AG04450 (cell line): ENCODE data around the gene RBM38. TPM values are rescaled to one million over a fixed set of nuclear protein-coding genes. Genes with fewer than 3 reads are reported as not detected.

ENCODE experiments used
- CTCF ChIA-PET: fragments of 300-600, 350-600 bp; formaldehyde crosslinking; extraction: SDS; loops from one replicate; lab custom pipeline; 2022; ENCODE audit warnings: antibody characterized with exemption, inconsistent platforms; lab: Charles Lee
- POLR2A ChIA-PET: fragments of 350-600 bp; formaldehyde crosslinking; extraction: SDS; loops from one replicate; lab custom pipeline; 2021; ENCODE audit warnings: antibody characterized with exemption, inconsistent platforms; lab: Yijun Ruan, JAX
- DNase-seq: peaks from one replicate; pipeline ENCODE4 v3.0.0-alpha.2; 2011; ENCODE audit warnings: low read depth, low spot score
- H3K27ac ChIP-seq: one replicate; pipeline ENCODE4 v1.5.1; 2012; ENCODE audit warnings: low read depth, low read length, control low read depth
- H3K27me3 ChIP-seq: one replicate; pipeline ENCODE4 v1.6.0; 2012; ENCODE audit warnings: low read length; ENCODE audit not compliant: control insufficient read depth, insufficient read depth
- H3K4me3 ChIP-seq: 2 replicates; pipeline ENCODE4 v1.5.1; 2011; ENCODE audit warnings: mild to moderate bottlenecking, low read depth, low read length, control low read depth
- H3K9me3 ChIP-seq: 2 replicates; pipeline ENCODE4 v1.5.1; 2012; ENCODE audit warnings: low read length; ENCODE audit not compliant: control insufficient read depth, insufficient read depth
- polyA plus RNA-seq: library from polyadenylated mRNA; depleted of rRNA; stranded (reverse); fragments of >200 nt; gene quantifications from 2 replicates; pipeline ENCODE4 v1.2.3, GENCODE V29; 2011
- TF ChIP-seq, protein P1 (sequence below): IDR thresholded peaks from 2 replicates; pipeline ENCODE4 v1.5.1; 2011; ENCODE audit warnings: low read depth, low read length, control low read depth, inconsistent platforms

RBM38 gene
- polyA plus RNA-seq, 1 experiment: 5.2 TPM

DNA sequence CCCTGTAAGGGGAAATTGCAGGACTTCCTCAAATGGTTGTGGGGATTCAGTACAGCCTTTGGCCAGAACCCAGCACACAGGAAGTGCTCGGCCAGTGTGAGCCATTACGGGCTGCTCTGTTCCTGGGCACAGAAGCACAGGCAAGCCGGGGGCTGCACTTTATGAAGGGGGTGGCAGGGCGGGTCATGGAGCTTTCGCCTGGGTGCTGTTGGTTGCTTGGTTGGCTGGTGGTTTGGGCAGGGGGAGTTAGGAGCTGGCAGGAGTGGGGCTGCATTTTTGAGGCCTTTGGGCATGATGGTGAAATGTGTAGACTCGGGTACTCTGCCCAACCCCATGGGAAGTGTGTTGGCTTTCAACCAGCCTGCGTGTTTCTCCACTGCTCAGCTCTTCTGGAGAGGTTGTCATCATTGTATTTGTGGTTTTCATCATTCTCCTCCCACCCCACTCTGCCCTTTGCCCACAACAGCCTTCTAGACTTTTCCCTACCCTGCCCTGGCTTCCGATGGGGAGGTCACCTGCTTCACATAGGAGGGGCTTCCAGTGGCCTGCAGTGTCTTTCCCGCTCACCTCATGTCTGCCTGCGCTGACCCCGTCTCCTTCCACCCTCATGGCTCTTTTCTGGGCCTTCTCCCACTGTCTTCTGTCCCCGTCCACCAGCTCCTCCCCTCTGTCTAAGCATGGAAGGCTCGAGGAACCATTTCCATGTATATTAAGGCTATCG, 16.1 kb upstream of the RBM38 start:
- Histone ChIP-seq H3K27me3 (no peaks in the 10 kb centered on the region), H3K27ac (no peak overlapping the region), H3K4me3 (no peak overlapping the region), H3K9me3 (no peaks in the 10 kb centered on the region; the same call in 1 of the 2 replicates)
- TF ChIP-seq, protein P1, sequence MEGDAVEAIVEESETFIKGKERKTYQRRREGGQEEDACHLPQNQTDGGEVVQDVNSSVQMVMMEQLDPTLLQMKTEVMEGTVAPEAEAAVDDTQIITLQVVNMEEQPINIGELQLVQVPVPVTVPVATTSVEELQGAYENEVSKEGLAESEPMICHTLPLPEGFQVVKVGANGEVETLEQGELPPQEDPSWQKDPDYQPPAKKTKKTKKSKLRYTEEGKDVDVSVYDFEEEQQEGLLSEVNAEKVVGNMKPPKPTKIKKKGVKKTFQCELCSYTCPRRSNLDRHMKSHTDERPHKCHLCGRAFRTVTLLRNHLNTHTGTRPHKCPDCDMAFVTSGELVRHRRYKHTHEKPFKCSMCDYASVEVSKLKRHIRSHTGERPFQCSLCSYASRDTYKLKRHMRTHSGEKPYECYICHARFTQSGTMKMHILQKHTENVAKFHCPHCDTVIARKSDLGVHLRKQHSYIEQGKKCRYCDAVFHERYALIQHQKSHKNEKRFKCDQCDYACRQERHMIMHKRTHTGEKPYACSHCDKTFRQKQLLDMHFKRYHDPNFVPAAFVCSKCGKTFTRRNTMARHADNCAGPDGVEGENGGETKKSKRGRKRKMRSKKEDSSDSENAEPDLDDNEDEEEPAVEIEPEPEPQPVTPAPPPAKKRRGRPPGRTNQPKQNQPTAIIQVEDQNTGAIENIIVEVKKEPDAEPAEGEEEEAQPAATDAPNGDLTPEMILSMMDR: no peak
- ChIA-PET POLR2A (interaction anchor here (0.8 kb wide), 1 partner anchor 13 kb away, joined by 5 read pairs; no protein-coding TSS in a partner anchor), CTCF (interaction anchor here (0.6 to 2.2 kb wide), 3 partner anchors 9 to 121 kb away, joined by 3 to 9 read pairs (median 4); partner anchors contain the start of gene RBM38)
- no peak for DNase-seq

GRCh38 chr20:57375652-57376230, 15.5 kb upstream of the RBM38 start:
- H3K9me3 ChIP-seq: no peaks in the 10 kb centered on the region; the same call in 1 of the 2 replicates
- no peak for DNase-seq
- POLR2A ChIA-PET: interaction anchor here (0.8 kb wide), 1 partner anchor 14 kb away, joined by 5 read pairs; no protein-coding TSS in a partner anchor
- TF ChIP-seq, protein P1: no peak
- no peaks in the 10 kb centered on the region for H3K27me3 ChIP-seq
- no peak overlapping the region for H3K27ac ChIP-seq
- no peak overlapping the region for H3K4me3 ChIP-seq
- CTCF ChIA-PET: interaction anchor here (0.6 to 2.2 kb wide), 2 partner anchors 16 to 120 kb away, joined by 4 to 9 read pairs; partner anchors contain the start of gene RBM38

DNA sequence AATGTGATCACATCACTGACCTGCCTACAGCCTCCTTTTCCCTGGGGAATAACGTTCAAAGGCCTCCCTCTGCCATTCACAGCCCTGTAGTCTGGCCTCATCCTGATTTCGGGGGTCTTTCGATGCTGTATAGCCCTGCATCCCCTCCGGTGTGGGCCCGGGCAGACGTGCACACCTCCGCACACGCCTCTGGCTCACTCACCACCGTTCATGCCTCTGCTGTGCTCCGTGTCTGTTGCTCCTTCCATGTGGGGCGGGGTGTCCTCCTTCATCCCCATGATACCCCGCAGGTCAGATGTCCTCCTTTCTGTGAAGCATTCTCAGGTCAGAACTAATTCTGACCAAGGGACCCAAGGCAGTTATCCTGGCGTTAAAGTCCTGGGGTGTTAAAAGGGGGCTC, 13.8 kb upstream of the RBM38 start:
- Histone ChIP-seq H3K9me3 (no peaks in the 10 kb centered on the region; the same call in 1 of the 2 replicates), H3K27me3 (no peaks in the 10 kb centered on the region), H3K27ac (no peak overlapping the region), H3K4me3 (no peak overlapping the region)
- ChIA-PET CTCF (interaction anchor here (0.8 to 2.2 kb wide), 2 partner anchors 12 to 118 kb away, joined by 4 to 9 read pairs; no protein-coding TSS in a partner anchor), POLR2A (no interaction called here)
- no peak for DNase-seq
- TF ChIP-seq, protein P1: no peak

- H3K4me3 ChIP-seq: no peak overlapping the region
- TF ChIP-seq, protein P1: no peak
- no peaks in the 10 kb centered on the region; the same call in 1 of the 2 replicates for H3K9me3 ChIP-seq
- no peak overlapping the region for H3K27ac ChIP-seq
- POLR2A ChIA-PET: no interaction called here
- CTCF ChIA-PET: no interaction called here
- no peak for DNase-seq
- no peaks in the 10 kb centered on the region for H3K27me3 ChIP-seq
Measured at GRCh38 chr20:57378107-57378506, 13.1 kb upstream of the RBM38 start.
